Gastroesophageal sphincter (tissue), 4 donors: ENCODE results near the gene ADAM19. TPM values are rescaled to one million over a fixed set of nuclear protein-coding genes. Genes with fewer than 3 reads are reported as not detected.

ENCODE experiments used
- ATAC-seq: fragments of 150-250 bp; one replicate; pipeline ENCODE4 v1.9.1; 2016; ENCODE audit warnings: mild to moderate bottlenecking, moderate library complexity
- H3K27ac ChIP-seq, 4 donors: fragments of 200-600 bp; sonication (generic) in 3 of 4; 1 replicate in 3 of 4; 2 replicates in 1 of 4; pipeline ENCODE4 v1.5.1; 2016 to 2019
- H3K27me3 ChIP-seq: fragments of 200-600 bp; sonication (generic); one replicate; pipeline ENCODE4 v1.5.1; 2019
- H3K36me3 ChIP-seq, 2 donors: fragments of 200-600 bp; sonication (generic); one replicate each; pipeline ENCODE4 v1.5.1; 2019; ENCODE audit warnings: control low read depth in 1 of 2
- H3K4me1 ChIP-seq, 3 donors: fragments of 200-600 bp; sonication (generic); 1 replicate in 2 of 3; 2 replicates in 1 of 3; pipeline ENCODE4 v1.5.1; 2016 to 2019; ENCODE audit warnings: control low read depth in 2 of 3
- H3K4me3 ChIP-seq, 2 donors: fragments of 200-600 bp; sonication (generic); one replicate each; pipeline ENCODE4 v1.5.1; 2019; ENCODE audit warnings: mild to moderate bottlenecking in 1 of 2, moderate library complexity in 1 of 2
- H3K9me3 ChIP-seq, 3 donors: fragments of 200-600 bp; sonication (generic); one replicate each; pipeline ENCODE4 v1.5.1; 2017 to 2019; ENCODE audit warnings: control low read depth in 2 of 3
- CTCF ChIP-seq, 4 experiments: fragments of 200-600 bp in 2 of 4; fragments of 450-650 bp in 2 of 4; sonication (generic) in 1 of 4; IDR thresholded peaks; one replicate each; pipeline ENCODE4 v1.5.1; 2017 to 2019; ENCODE audit warnings: antibody characterized with exemption in 4 of 4, mild to moderate bottlenecking in 2 of 4, moderate library complexity in 2 of 4
- EP300 ChIP-seq: sonication (generic); formaldehyde crosslinking; IDR thresholded peaks from one replicate; pipeline ENCODE4 v1.6.1; 2017; ENCODE audit warnings: antibody characterized with exemption, mild to moderate bottlenecking
- POLR2A ChIP-seq, 2 donors: fragments of 450-650 bp; IDR thresholded peaks; one replicate each; pipeline ENCODE4 v1.6.1; 2017; ENCODE audit warnings: antibody characterized with exemption in 2 of 2, mild to moderate bottlenecking in 2 of 2, moderate library complexity in 1 of 2
- POLR2AphosphoS5 ChIP-seq: sonication (generic); formaldehyde crosslinking; IDR thresholded peaks from one replicate; pipeline ENCODE4 v1.6.1; 2017; ENCODE audit warnings: antibody characterized with exemption
- WGBS, 2 donors: methylation state at CpG; one replicate each; pipeline ENCODE4 v1.1.5; 2018; ENCODE audit warnings: low coverage in 1 of 2; 5-methylcytosine and 5-hydroxymethylcytosine counted together
- total RNA-seq, 4 donors: library from RNA; depleted of rRNA; stranded (reverse); fragments of >200 nt; gene quantifications; one replicate each; pipeline ENCODE4 v1.1.0, GENCODE V29; 2016

Gene ADAM19
- total RNA-seq, result 10 to 100 TPM; 19.3 to 38.5 (median 31.2) TPM

- Histone ChIP-seq H3K4me3 (peak within 1 kb of the TSS; percentile 88 to 97), H3K27me3 (no peaks in the 10 kb centered on the region), H3K36me3 (peaks cover 0 to 4% of the 10 kb centered on the region in 2 donors), H3K9me3 (no peaks in the 10 kb centered on the region), H3K4me1 (peaks cover 0 to 55% (median 7%) of the 10 kb centered on the region in 3 donors), H3K27ac (peak within 1 kb of the TSS; percentile 88 to 98 (median 95))
- ATAC-seq, result peak; percentile 85
- 0% methylated on average over 2 of the region's 63 CpGs; no CpG with 5 or more reads in 1 of the 2 donors for WGBS, 2 donors
- peak in 3 of 4 experiments; percentile 35 to 46 (median 43) for TF ChIP-seq CTCF (IDR thresholded peaks at IDR 0.05)
- TF ChIP-seq EP300, result no peak
- TF ChIP-seq POLR2A (IDR thresholded peaks at IDR 0.05), result peak; percentile 73 to 84
- peak; percentile 79 for TF ChIP-seq POLR2AphosphoS5
These were observed at the start of gene ADAM19 for GRCh38 chr5:157575381-157576020. ADAM19 (minus strand) TSS chr5:157575775; CDS start chr5:157575696, 79 bp downstream.

GRCh38 chr5:157624144-157624543 is 48.6 kb upstream of the ADAM19 start:
- ATAC-seq, result no peak
- H3K4me1 ChIP-seq, result no peaks in the 10 kb centered on the region
- no peak overlapping the region for H3K27ac ChIP-seq
- peaks cover 0 to 4% (median 0%) of the 10 kb centered on the region in 3 donors for H3K9me3 ChIP-seq
- no peaks in the 10 kb centered on the region for H3K36me3 ChIP-seq
- TF ChIP-seq POLR2AphosphoS5 (no peak), POLR2A (IDR thresholded peaks at IDR 0.05) (no peak), CTCF (IDR thresholded peaks at IDR 0.05) (no peak), EP300 (no peak)
- WGBS, 2 donors, result 46 to 64% methylated on average over 2 of the region's 2 CpGs
- no peaks in the 10 kb centered on the region for H3K27me3 ChIP-seq
- no peak overlapping the region for H3K4me3 ChIP-seq

GRCh38 chr5:157620776-157621175 is 45.2 kb upstream of the ADAM19 start:
- TF ChIP-seq EP300, result no peak
- TF ChIP-seq POLR2AphosphoS5, result no peak
- no peak for TF ChIP-seq POLR2A (IDR thresholded peaks at IDR 0.05)
- no peak for TF ChIP-seq CTCF (IDR thresholded peaks at IDR 0.05)
- Histone ChIP-seq H3K27me3 (no peaks in the 10 kb centered on the region), H3K4me1 (no peaks in the 10 kb centered on the region), H3K4me3 (no peak overlapping the region), H3K27ac (no peak overlapping the region), H3K9me3 (peaks cover 0 to 4% (median 0%) of the 10 kb centered on the region in 3 donors), H3K36me3 (no peaks in the 10 kb centered on the region)
- ATAC-seq, result no peak

GRCh38 chr5:157618191-157618765 is 42.7 kb upstream of the ADAM19 start:
- TF ChIP-seq POLR2AphosphoS5, result no peak
- no peak for TF ChIP-seq CTCF (IDR thresholded peaks at IDR 0.05)
- TF ChIP-seq POLR2A (IDR thresholded peaks at IDR 0.05), result no peak
- TF ChIP-seq EP300, result no peak
- peaks cover 0 to 1% (median 0%) of the 10 kb centered on the region in 3 donors for H3K4me1 ChIP-seq
- peaks cover 0 to 4% (median 0%) of the 10 kb centered on the region in 3 donors for H3K9me3 ChIP-seq
- 100% methylated on average over 1 to 5 of the region's 8 CpGs for WGBS, 2 donors
- no peaks in the 10 kb centered on the region for H3K36me3 ChIP-seq
- H3K4me3 ChIP-seq, result no peak overlapping the region
- H3K27ac ChIP-seq, result no peak overlapping the region
- no peaks in the 10 kb centered on the region for H3K27me3 ChIP-seq
- ATAC-seq, result no peak

GRCh38 chr5:157616785-157617184 is 41.2 kb upstream of the ADAM19 start:
- TF ChIP-seq POLR2A (IDR thresholded peaks at IDR 0.05) (no peak), POLR2AphosphoS5 (no peak), EP300 (no peak), CTCF (IDR thresholded peaks at IDR 0.05) (no peak)
- no peaks in the 10 kb centered on the region for H3K27me3 ChIP-seq
- no peaks in the 10 kb centered on the region for H3K9me3 ChIP-seq
- no peaks in the 10 kb centered on the region for H3K36me3 ChIP-seq
- H3K4me1 ChIP-seq, result peaks cover 0 to 16% (median 8%) of the 10 kb centered on the region in 3 donors
- no peak overlapping the region for H3K4me3 ChIP-seq
- 50 to 82% methylated on average over 2 to 4 of the region's 4 CpGs for whole genome bisulfite sequencing, 2 donors
- no peak overlapping the region for H3K27ac ChIP-seq
- no peak for ATAC-seq
